Measurements from ENCODE around the gene RYR1. TPM values are rescaled to one million over a fixed set of nuclear protein-coding genes. Genes with fewer than 3 reads are reported as not detected.

Gene RYR1
- polyA plus RNA-seq, 1 of the 3 experiments (the other 2 are of a cell fraction): under 0.01 TPM

DNA sequence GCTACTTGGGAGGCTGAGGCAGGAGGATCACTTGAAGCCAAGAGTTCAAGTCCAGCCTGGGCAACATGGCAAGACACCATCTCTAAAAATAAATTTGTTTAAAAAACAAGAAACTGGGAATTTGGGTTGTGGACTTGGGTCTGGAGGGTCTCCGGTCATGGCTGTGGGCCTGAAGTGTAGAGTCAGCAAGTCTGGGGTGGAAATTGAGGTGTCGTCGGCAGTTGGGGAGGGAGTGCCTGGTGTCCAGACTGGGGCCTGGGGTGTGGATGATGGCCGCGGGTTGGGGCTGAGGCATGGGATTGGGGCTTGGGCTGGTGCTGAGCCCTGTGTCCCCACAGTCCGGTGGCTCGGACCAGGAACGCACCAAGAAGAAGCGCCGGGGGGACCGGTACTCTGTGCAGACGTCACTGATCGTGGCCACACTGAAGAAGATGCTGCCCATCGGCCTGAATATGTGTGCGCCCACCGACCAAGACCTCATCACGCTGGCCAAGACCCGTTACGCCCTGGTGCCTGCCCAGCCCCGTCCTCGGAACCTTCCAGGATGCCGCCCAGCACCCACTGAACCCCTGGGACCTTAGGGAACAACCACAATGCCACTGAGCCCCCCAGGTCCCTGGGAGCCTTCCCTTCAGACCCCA is 91.6 kb downstream of the RYR1 start:
- Histone ChIP-seq H4K20me1 (ENCODE audit: insufficient read depth) (no peaks in the 10 kb centered on the region), H3K79me2 (ENCODE audit: insufficient read depth) (no peaks in the 10 kb centered on the region), H3K4me3 (ENCODE audit: low read depth in 2 of 2, low read length in 1 of 2) (no peak overlapping the region), H3K4me1 (ENCODE audit: control insufficient read depth in 1 of 2, insufficient read depth in 2 of 2, low read depth in 1 of 2, low read length in 1 of 2) (no peaks in the 10 kb centered on the region), H3K9me2 (no peaks in the 10 kb centered on the region), H3K9me3 (no peaks in the 10 kb centered on the region), H3K9ac (no peak overlapping the region), H3K27ac (ENCODE audit: low read depth in 2 of 2, low read length in 1 of 2) (no peak overlapping the region), H3K4me2 (no peak overlapping the region), H2AFZ (ENCODE audit: low read depth) (no peak overlapping the region), H3K36me3 (replicated peaks in 1 of 2; ENCODE audit: control insufficient read depth in 1 of 2, insufficient read depth in 2 of 2, low read length in 1 of 2) (no peaks in the 10 kb centered on the region), H3F3A (replicated peaks; ENCODE audit: insufficient read depth) (no peaks in the 10 kb centered on the region), H3K27me3 (ENCODE audit: insufficient read depth) (no peaks in the 10 kb centered on the region)
- CTCF ChIA-PET: interaction anchor here (1.0 kb wide), 1 partner anchor 109 kb away, joined by 4 read pairs; no protein-coding TSS in a partner anchor
- DNase-seq: no peak
- POLR2A ChIA-PET: no interaction called here
- no peak for TF ChIP-seq MAX (IDR thresholded peaks at IDR 0.05; ENCODE audit: low read depth)
- no peak for TF ChIP-seq RFX5 (IDR thresholded peaks at IDR 0.05; ENCODE audit: low read length)
- TF ChIP-seq ELF1 (IDR thresholded peaks at IDR 0.05): no peak
- TF ChIP-seq JUND (IDR thresholded peaks at IDR 0.05): no peak
- no peak for TF ChIP-seq SMC3 (IDR thresholded peaks at IDR 0.05; ENCODE audit: low read depth, low read length)
- TF ChIP-seq NRF1 (IDR thresholded peaks at IDR 0.05; ENCODE audit: low read depth, low read length): no peak
- TF ChIP-seq NFIC (IDR thresholded peaks at IDR 0.05; ENCODE audit: borderline replicate concordance): no peak
- no peak for TF ChIP-seq SIN3A (IDR thresholded peaks at IDR 0.05; ENCODE audit: borderline replicate concordance, low read depth, low read length)
- TF ChIP-seq EZH2phosphoT487 (IDR thresholded peaks at IDR 0.05; ENCODE audit: borderline replicate concordance, low read depth): no peak
- TF ChIP-seq FOXJ3 (CRISPR knock-in tag; IDR thresholded peaks at IDR 0.05): no peak
- TF ChIP-seq GABPA (IDR thresholded peaks at IDR 0.05; ENCODE audit: low read depth): no peak
- no peak for TF ChIP-seq USF1 (IDR thresholded peaks at IDR 0.05; ENCODE audit: borderline replicate concordance, low read depth)
- no peak for TF ChIP-seq TEAD4 (IDR thresholded peaks at IDR 0.05; ENCODE audit: borderline replicate concordance, insufficient read depth)
- TF ChIP-seq, protein P1, sequence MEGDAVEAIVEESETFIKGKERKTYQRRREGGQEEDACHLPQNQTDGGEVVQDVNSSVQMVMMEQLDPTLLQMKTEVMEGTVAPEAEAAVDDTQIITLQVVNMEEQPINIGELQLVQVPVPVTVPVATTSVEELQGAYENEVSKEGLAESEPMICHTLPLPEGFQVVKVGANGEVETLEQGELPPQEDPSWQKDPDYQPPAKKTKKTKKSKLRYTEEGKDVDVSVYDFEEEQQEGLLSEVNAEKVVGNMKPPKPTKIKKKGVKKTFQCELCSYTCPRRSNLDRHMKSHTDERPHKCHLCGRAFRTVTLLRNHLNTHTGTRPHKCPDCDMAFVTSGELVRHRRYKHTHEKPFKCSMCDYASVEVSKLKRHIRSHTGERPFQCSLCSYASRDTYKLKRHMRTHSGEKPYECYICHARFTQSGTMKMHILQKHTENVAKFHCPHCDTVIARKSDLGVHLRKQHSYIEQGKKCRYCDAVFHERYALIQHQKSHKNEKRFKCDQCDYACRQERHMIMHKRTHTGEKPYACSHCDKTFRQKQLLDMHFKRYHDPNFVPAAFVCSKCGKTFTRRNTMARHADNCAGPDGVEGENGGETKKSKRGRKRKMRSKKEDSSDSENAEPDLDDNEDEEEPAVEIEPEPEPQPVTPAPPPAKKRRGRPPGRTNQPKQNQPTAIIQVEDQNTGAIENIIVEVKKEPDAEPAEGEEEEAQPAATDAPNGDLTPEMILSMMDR (IDR thresholded peaks at IDR 0.05): no peak
- TF ChIP-seq FOSL2 (IDR thresholded peaks at IDR 0.05; ENCODE audit: borderline replicate concordance, low read depth): no peak
- TF ChIP-seq POLR2AphosphoS5 (IDR thresholded peaks at IDR 0.05; ENCODE audit: low read depth, low read length): no peak
- TF ChIP-seq RAD21 (IDR thresholded peaks at IDR 0.05; ENCODE audit: low read length): no peak
- TF ChIP-seq RXRA (IDR thresholded peaks at IDR 0.05; ENCODE audit: borderline replicate concordance, low read depth): no peak
- WGBS (ENCODE audit: low lambda C conversion rate): 85% methylated on average over 21 of the region's 22 CpGs

Measured in SK-N-SH (cell line).